ENCODE measurements around the gene MPEG1. TPM values are rescaled to one million over a fixed set of nuclear protein-coding genes. Genes with fewer than 3 reads are reported as not detected.
A peak's percentile ranks its signal among the peaks of the same experiment; 100 is the strongest.

Gene MPEG1
- total RNA-seq, 1 donor from 2014 or later, result not detected

DNA sequence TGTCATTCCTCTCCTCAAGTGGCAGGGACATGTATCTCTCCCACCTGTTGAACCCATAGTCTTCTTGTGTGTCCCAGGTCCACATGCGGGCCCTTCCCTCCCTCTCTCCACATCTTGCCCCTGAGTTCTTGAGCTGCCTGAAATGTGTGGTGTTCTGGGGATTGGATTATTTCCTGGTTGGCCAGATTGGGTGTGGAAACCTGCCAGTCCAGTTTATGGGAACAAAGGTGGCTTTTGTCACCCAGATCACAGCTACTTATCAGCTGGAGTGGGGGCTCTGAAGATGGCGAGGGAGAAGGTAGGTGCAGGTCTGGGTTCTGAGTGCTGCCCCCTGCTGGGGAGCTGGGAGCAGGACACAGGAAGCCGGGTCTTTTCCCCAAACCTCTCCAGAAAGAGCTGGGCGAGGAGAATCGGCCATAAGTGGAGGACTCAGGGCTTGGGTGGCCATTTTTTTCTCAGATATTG, 26.6 kb downstream of the MPEG1 start:
- TF ChIP-seq, protein P1, sequence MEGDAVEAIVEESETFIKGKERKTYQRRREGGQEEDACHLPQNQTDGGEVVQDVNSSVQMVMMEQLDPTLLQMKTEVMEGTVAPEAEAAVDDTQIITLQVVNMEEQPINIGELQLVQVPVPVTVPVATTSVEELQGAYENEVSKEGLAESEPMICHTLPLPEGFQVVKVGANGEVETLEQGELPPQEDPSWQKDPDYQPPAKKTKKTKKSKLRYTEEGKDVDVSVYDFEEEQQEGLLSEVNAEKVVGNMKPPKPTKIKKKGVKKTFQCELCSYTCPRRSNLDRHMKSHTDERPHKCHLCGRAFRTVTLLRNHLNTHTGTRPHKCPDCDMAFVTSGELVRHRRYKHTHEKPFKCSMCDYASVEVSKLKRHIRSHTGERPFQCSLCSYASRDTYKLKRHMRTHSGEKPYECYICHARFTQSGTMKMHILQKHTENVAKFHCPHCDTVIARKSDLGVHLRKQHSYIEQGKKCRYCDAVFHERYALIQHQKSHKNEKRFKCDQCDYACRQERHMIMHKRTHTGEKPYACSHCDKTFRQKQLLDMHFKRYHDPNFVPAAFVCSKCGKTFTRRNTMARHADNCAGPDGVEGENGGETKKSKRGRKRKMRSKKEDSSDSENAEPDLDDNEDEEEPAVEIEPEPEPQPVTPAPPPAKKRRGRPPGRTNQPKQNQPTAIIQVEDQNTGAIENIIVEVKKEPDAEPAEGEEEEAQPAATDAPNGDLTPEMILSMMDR (IDR thresholded peaks at IDR 0.05), result peak; percentile 70
- Mint-ChIP-seq H3K36me3 (ENCODE audit: low read depth) (peaks cover 9% of the 10 kb centered on the region), H3K9me3 (ENCODE audit: low read depth) (no peaks in the 10 kb centered on the region), H3K27me3 (ENCODE audit: low read depth) (peaks cover under 1% of the 10 kb centered on the region), H3K4me1 (ENCODE audit: low read depth) (peaks cover 19% of the 10 kb centered on the region), H3K4me3 (ENCODE audit: unreplicated experiment) (no peak overlapping the region), H3K27ac (ENCODE audit: unreplicated experiment) (no peak overlapping the region)
- DNase-seq (ENCODE audit: low spot score), result no peak

DNA sequence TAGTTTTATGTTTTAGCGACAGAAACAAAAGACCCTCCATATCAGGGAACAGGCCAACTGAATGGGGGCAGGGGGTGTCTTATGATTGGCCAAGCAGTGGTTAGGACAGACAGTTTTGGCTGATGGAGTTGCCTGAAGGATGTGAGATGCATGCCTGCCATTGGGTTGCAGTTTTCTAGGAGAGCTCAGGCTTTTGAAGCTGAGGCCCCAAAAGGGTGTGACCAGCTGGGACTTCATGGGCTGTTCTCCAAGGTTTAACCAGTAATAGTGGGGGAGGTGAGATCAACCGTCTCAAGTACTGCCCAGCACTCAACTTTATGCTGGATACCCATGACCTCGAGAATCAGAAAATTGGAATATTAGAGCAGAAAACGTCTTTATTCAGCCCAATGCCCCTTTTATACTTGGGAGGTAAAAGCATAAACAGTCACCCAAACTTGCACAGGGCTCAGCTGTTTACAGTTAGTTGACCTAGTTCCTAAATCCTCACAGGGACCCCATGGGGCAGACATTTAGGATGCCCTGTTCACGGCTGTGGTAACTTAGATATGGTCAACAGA, 27.3 kb downstream of the MPEG1 start:
- Mint-ChIP-seq H3K4me1 (ENCODE audit: low read depth) (peaks cover 19% of the 10 kb centered on the region), H3K4me3 (ENCODE audit: unreplicated experiment) (no peak overlapping the region), H3K27me3 (ENCODE audit: low read depth) (no peaks in the 10 kb centered on the region), H3K27ac (ENCODE audit: unreplicated experiment) (no peak overlapping the region), H3K36me3 (ENCODE audit: low read depth) (peaks cover 6% of the 10 kb centered on the region), H3K9me3 (ENCODE audit: low read depth) (no peaks in the 10 kb centered on the region)
- no peak for DNase-seq (ENCODE audit: low spot score)
- TF ChIP-seq, protein P1 (IDR thresholded peaks at IDR 0.05), result no peak

DNA sequence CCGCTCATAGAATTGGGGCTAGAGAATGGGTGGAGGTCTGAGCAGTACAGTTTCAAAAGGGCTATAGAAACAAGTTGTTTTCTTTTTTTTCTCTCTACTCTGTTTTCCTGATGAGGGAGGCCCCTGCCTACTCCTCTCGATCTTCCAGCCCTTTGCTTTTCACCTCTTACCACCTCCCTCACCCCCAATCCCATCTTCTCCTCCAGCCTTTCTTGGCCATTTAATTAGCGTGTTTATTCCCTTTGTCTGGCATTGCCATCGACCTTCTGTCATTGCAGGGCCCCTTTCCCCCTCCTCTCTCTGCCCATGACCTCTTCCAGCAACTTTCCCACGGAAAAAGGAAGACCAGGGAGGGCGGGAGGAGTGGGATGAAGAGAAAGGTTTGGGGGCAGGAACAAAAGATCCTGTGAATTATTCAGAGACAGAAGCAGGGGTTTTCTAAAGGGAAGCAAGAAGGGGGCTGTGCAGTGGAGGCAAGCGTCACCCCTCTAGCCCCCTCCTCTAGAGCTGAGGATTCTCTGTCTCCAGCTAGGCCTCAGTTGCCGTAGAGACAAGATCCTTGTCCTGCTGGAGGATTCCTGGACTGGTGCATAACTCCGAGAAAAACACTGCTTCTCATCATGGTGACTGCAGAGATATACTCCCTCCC, 27.9 kb downstream of the MPEG1 start:
- Mint-ChIP-seq H3K27ac (ENCODE audit: unreplicated experiment) (no peak overlapping the region), H3K4me1 (ENCODE audit: low read depth) (peaks cover 19% of the 10 kb centered on the region), H3K9me3 (ENCODE audit: low read depth) (no peaks in the 10 kb centered on the region), H3K4me3 (ENCODE audit: unreplicated experiment) (no peak overlapping the region), H3K36me3 (ENCODE audit: low read depth) (peaks cover 6% of the 10 kb centered on the region), H3K27me3 (ENCODE audit: low read depth) (no peaks in the 10 kb centered on the region)
- DNase-seq (ENCODE audit: low spot score), result no peak
- TF ChIP-seq, protein P1 (IDR thresholded peaks at IDR 0.05), result no peak

DNA sequence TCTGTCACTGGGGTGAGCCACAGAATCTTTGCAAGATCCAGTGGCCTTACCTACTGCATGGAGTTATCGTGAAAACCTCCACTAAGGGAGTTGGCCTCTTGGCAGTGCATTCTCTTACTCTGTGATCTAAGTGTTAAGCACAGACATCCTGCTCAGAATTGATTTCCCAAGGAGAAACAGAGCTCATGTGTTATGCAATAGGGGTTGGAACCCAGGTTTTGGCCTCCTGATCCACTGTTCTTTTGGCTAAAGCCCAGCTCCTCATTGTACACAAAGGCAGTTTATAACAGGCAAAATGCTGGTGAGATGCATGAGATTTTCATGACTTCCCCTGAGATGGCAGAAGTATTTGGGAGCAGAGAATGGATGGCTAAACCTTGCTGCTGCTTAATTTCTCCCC, 29.0 kb downstream of the MPEG1 start:
- TF ChIP-seq, protein P1 (IDR thresholded peaks at IDR 0.05), result no peak
- H3K4me1 Mint-ChIP-seq (ENCODE audit: low read depth), result peaks cover 15% of the 10 kb centered on the region
- H3K27ac Mint-ChIP-seq (ENCODE audit: unreplicated experiment), result no peak overlapping the region
- DNase-seq (ENCODE audit: low spot score), result no peak
- H3K4me3 Mint-ChIP-seq (ENCODE audit: unreplicated experiment), result no peak overlapping the region
- H3K9me3 Mint-ChIP-seq (ENCODE audit: low read depth), result no peaks in the 10 kb centered on the region
- no peaks in the 10 kb centered on the region for H3K27me3 Mint-ChIP-seq (ENCODE audit: low read depth)
- H3K36me3 Mint-ChIP-seq (ENCODE audit: low read depth), result peaks cover 5% of the 10 kb centered on the region

DNA sequence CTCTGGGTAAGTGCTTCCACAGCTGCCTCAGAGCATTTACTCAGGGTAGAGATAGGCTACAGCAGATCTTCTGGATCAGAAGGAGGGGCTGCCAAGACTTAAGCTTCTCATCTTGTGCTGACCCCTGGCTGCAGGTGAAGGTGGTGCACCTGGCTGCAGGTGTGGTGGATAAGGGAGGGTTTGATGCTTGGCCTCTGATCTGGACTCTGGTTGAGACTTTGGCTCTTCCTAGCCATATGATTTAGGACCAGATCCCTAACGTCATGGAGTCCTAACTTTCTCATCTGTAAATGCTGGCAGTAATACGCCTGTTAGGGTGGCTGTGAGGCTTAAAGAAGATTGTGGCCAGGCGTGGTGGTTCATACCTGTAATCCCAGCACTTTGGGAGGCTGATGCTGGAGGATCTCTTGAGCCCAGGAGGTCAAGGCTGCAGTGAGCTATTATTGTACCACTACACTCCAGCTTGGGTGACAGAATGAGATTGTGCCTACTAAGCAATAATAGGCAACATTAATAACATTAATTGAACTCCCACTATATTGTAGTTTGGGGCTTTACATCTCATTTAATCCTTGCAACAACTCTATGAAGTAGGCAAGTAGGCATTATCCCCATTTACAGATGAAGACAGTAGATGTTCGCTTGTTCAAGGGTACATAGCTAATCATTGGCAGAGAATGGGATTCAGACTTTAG, 30.1 kb downstream of the MPEG1 start:
- Mint-ChIP-seq H3K9me3 (ENCODE audit: low read depth) (no peaks in the 10 kb centered on the region), H3K27me3 (ENCODE audit: low read depth) (peaks cover 4% of the 10 kb centered on the region), H3K4me3 (ENCODE audit: unreplicated experiment) (no peak overlapping the region), H3K27ac (ENCODE audit: unreplicated experiment) (no peak overlapping the region), H3K36me3 (ENCODE audit: low read depth) (peaks cover 3% of the 10 kb centered on the region), H3K4me1 (ENCODE audit: low read depth) (peaks cover 9% of the 10 kb centered on the region)
- TF ChIP-seq, protein P1 (IDR thresholded peaks at IDR 0.05), result peak; percentile 30
- DNase-seq (ENCODE audit: low spot score), result no peak

Data from chondrocyte (in vitro differentiated cells).